Left colon (tissue), 2 donors: ENCODE results near the gene SYTL2. TPM values are rescaled to one million over a fixed set of nuclear protein-coding genes. Genes with fewer than 3 reads are reported as not detected.

Experiments
- ATAC-seq: fragments of 200-7000 bp; cut with Tn5 transposase; one replicate; pipeline ENCODE4 v1.9.1; 2020; ENCODE audit warnings: mild to moderate bottlenecking, moderate library complexity
- DNase-seq, 2 donors: peaks; one replicate each; pipeline ENCODE4 v3.0.0-alpha.2; 2020
- intact Hi-C, 2 donors: fragments of 100-400 bp; cut with DNase I in 1 of 2; cut with micrococcal nuclease in 1 of 2; formaldehyde crosslinking; loops; one replicate each; pipeline versions ENCODE4 v1.11.2 to v1.14.0; 2022; cut with DNase I, micrococcal nuclease
- total RNA-seq, 2 donors: library from RNA; stranded (reverse); fragmentation: NEBNext Ultra II Directional; extraction: Animal tissue kit (Norgen Biotek cat#: 25700); gene quantifications; one replicate each; pipeline ENCODE4 v1.2.1, GENCODE V29; 2021
- donor health status: DM: no; HTN: no; CAD: no.
- donor health status: DM: yes; HTN: yes; CAD: no.

Gene SYTL2
- total RNA-seq, 2 donors from 2014 or later: 300 to 306 TPM

GRCh38 chr11:85647604-85648299 is 163.2 kb downstream of the SYTL2 start, which contains the start of gene TMEM126A:
Gene TMEM126A, plus strand, starts transcription at chr11:85647967. Its CDS starts 2,289 bp downstream, at chr11:85650256.
- ATAC-seq (peak; percentile 95), DNase-seq (peak; percentile 90 to 95)
- intact Hi-C loops: no loop called here

GRCh38 chr11:85647078-85647477 is 163.9 kb downstream of the SYTL2 start:
- no peak for ATAC-seq
- intact Hi-C loops: no loop called here
- DNase-seq: peak in 1 of 2 donors; percentile 18

Other genes with a start within 250 kb of the SYTL2 start
- 1 to 10 TPM; 1.9 to 3.2 TPM for gene DLG2, start 183.8 kb downstream of the SYTL2 start, total RNA-seq
- 10 to 100 TPM; 32.1 to 39.1 TPM for gene TMEM126B, start 182.5 kb downstream of the SYTL2 start, total RNA-seq
- 10 to 100 TPM; 18.3 to 23.1 TPM for gene TMEM126A, start 163.2 kb downstream of the SYTL2 start, total RNA-seq
- gene CREBZF, start 146.0 kb downstream of the SYTL2 start, total RNA-seq: 10 to 100 TPM; 37.1 to 40.0 TPM
- gene CCDC89, start 124.9 kb downstream of the SYTL2 start, total RNA-seq: 1 to 10 TPM; 3.8 to 4.3 TPM
- gene CCDC83, start 44.2 kb upstream of the SYTL2 start, total RNA-seq: not detected